GM10248 (cell line): ENCODE results near the gene TANGO2.

ENCODE experiments used
- CTCF ChIA-PET: fragments of 300-600 bp; sonication (Branson Sonifier 250); formaldehyde crosslinking; extraction: SDS; loops from one replicate; lab custom pipeline; 2021; ENCODE audit warnings: antibody characterized with exemption; lab: Yijun Ruan, JAX
- POLR2A ChIA-PET: fragments of 350-650 bp; sonication (Branson Sonifier 250); formaldehyde crosslinking; extraction: SDS; loops from one replicate; lab custom pipeline; 2020; ENCODE audit warnings: antibody characterized with exemption; lab: Yijun Ruan, JAX
- DNase-seq: peaks from one replicate; pipeline ENCODE4 v3.0.0; 2012; ENCODE audit errors: extremely low spot score
- TF ChIP-seq, protein P1 (sequence below): IDR thresholded peaks from 2 replicates; pipeline ENCODE4 v1.5.1; 2012; ENCODE audit warnings: mild to moderate bottlenecking, low read depth; ENCODE audit errors: extremely low read depth, missing control alignments, control extremely low read depth

Gene TANGO2

DNA sequence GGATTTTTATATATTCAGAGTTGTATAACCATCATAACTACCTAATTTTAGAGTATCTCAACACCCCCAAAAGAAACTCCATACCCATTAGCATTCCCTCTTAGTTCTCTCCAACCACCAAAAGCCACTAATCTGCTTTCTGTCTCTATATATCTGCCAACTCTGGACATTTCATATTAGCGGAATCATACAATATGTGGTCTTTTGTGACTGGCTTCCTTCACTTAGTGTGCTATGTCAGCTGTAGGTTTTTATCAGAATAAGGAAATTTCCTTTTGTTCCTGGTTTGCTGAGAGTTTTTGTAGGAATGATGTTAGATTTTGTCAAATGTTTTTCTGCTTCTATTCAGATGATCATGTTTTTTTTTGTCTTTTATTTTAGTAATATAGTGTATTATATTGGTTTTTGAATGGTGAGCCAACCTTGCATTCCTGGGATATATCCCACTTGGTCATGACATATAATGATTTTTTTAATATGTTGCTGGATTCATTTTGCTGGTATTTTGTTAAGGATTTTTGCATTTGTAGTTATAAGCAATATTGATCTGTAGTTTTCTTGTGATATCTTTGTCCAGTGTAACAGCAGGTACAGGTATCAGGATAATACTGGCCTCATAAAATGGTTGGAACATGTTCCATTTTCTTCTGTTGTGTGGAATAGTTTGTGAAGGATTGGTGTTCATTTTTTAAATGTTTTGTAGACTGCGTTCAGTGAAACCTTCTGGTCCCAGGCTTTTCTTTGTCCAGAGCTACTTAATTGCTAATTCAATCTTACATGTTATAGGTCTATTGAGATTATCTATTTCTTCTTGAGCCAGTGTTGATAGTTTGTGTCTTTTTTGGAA is 75.9 kb downstream of the TANGO2 start:
- TF ChIP-seq, protein P1, sequence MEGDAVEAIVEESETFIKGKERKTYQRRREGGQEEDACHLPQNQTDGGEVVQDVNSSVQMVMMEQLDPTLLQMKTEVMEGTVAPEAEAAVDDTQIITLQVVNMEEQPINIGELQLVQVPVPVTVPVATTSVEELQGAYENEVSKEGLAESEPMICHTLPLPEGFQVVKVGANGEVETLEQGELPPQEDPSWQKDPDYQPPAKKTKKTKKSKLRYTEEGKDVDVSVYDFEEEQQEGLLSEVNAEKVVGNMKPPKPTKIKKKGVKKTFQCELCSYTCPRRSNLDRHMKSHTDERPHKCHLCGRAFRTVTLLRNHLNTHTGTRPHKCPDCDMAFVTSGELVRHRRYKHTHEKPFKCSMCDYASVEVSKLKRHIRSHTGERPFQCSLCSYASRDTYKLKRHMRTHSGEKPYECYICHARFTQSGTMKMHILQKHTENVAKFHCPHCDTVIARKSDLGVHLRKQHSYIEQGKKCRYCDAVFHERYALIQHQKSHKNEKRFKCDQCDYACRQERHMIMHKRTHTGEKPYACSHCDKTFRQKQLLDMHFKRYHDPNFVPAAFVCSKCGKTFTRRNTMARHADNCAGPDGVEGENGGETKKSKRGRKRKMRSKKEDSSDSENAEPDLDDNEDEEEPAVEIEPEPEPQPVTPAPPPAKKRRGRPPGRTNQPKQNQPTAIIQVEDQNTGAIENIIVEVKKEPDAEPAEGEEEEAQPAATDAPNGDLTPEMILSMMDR = no peak
- DNase-seq = no peak
- ChIA-PET CTCF (no interaction called here), POLR2A (no interaction called here)

DNA sequence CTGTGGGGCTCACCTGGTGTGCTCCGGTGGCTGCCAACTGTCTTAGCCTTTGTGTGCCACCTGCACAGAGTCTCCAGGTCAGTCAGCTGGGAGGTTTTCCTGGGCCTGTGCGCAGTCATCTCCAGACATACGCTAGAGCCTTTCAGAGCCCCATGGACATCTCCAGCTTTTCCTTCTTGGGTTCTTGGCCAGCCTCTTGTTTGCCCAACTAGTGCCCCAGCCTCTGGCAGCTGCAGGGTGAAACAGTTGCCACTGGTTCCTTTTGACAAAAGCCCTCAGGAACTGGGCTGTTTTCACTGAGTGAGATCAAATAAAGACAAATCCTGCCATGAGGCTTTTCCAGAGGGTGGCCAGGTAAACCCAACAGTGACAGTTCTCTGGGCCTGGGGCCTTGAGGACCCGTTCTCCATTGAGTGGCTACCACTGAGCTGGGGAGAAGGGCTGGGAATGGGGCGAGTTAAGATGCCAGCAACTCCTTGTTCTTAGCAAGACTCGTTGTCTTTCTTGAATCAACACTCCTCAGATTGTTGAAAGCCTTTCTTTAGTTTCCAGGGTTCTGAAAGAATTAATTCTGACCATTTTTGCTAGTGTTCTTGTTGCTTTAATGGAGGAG is 78.3 kb downstream of the TANGO2 start:
- CTCF ChIA-PET = no interaction called here
- POLR2A ChIA-PET = no interaction called here
- DNase-seq = no peak
- TF ChIP-seq, protein P1 = no peak

- ChIA-PET CTCF (interaction anchor here (0.9 to 1.1 kb wide), 2 partner anchors 11 to 28 kb away, joined by 3 read pairs; no protein-coding TSS in a partner anchor), POLR2A (no interaction called here)
- TF ChIP-seq, protein P1 = no peak
- DNase-seq = no peak
Observed at GRCh38 chr22:20101638-20102037, 80.7 kb downstream of the TANGO2 start.

GRCh38 chr22:20102203-20102780 is 81.4 kb downstream of the TANGO2 start:
- ChIA-PET POLR2A (no interaction called here), CTCF (no interaction called here)
- TF ChIP-seq, protein P1 = no peak
- DNase-seq = no peak

- ChIA-PET CTCF (no interaction called here), POLR2A (interaction anchor here (1.1 kb wide), 1 partner anchor 12 kb away, joined by 3 read pairs; the partner anchor contains the start of gene TRMT2A)
- no peak for DNase-seq
- TF ChIP-seq, protein P1 = no peak
Observed at GRCh38 chr22:20105456-20106204, 84.7 kb downstream of the TANGO2 start.
